Heart left ventricle (tissue), 16 donors: ENCODE data around the gene PYGM. TPM values are rescaled to one million over a fixed set of nuclear protein-coding genes. Genes with fewer than 3 reads are reported as not detected.

Source experiments
- ATAC-seq, 4 donors: fragments of 200-7000 bp; cut with Tn5 transposase; one replicate each; pipeline ENCODE4 v1.9.1; 2020 to 2022; ENCODE audit warnings: moderate library complexity in 4 of 4, mild to moderate bottlenecking in 3 of 4, moderate number of reproducible peaks in 1 of 4
- DNase-seq, 5 donors: peaks; one replicate each; pipeline ENCODE4 v3.0.0-alpha.2; 2020
- H3K27ac ChIP-seq, 12 donors: fragments of 200-600 bp; sonication (generic) in 4 of 12; one replicate each; pipeline versions ENCODE4 v1.5.0 to v1.8.0; 2016 to 2022; ENCODE audit warnings: mild to moderate bottlenecking in 2 of 12
- H3K27me3 ChIP-seq, 9 donors: fragments of 200-600 bp; sonication (generic) in 2 of 9; one replicate each; pipeline versions ENCODE4 v1.5.1 to v1.8.0; 2016 to 2022; ENCODE audit warnings: mild to moderate bottlenecking in 3 of 9
- H3K36me3 ChIP-seq, 9 donors: fragments of 200-600 bp; sonication (generic) in 2 of 9; one replicate each; pipeline versions ENCODE4 v1.5.0 to v1.8.0; 2018 to 2022; ENCODE audit warnings: mild to moderate bottlenecking in 2 of 9
- H3K4me1 ChIP-seq, 12 donors: fragments of 200-600 bp; sonication (generic) in 4 of 12; one replicate each; pipeline versions ENCODE4 v1.5.0 to v1.8.0; 2016 to 2022; ENCODE audit warnings: mild to moderate bottlenecking in 3 of 12
- H3K4me3 ChIP-seq, 12 donors: fragments of 200-600 bp; sonication (generic) in 4 of 12; one replicate each; pipeline versions ENCODE4 v1.5.0 to v1.8.0; 2017 to 2022; ENCODE audit warnings: mild to moderate bottlenecking in 9 of 12, moderate library complexity in 4 of 12
- H3K9me3 ChIP-seq, 12 donors: fragments of 200-600 bp; sonication (generic) in 4 of 12; one replicate each; pipeline versions ENCODE4 v1.5.0 to v1.8.0; 2016 to 2022; ENCODE audit warnings: mild to moderate bottlenecking in 1 of 12
- CTCF ChIP-seq, 12 donors: fragments of 200-600 bp; sonication (generic) in 4 of 12; IDR thresholded peaks; one replicate each; pipeline versions ENCODE4 v1.5.0 to v1.8.0; 2018 to 2022; ENCODE audit warnings: antibody characterized with exemption in 12 of 12, mild to moderate bottlenecking in 5 of 12
- POLR2A ChIP-seq, 2 donors: fragments of 450-650 bp; IDR thresholded peaks; one replicate each; pipeline ENCODE4 v1.6.1; 2017; ENCODE audit warnings: antibody characterized with exemption in 2 of 2, mild to moderate bottlenecking in 2 of 2, moderate library complexity in 2 of 2
- WGBS, 4 donors: extraction: QIAGEN DNeasy Blood & Tissue Kit in 2 of 4; methylation state at CpG; one replicate each; pipeline versions ENCODE4 v1.1.5 to v1.1.7; 2013 to 2018; 5-methylcytosine and 5-hydroxymethylcytosine counted together
- intact Hi-C, 10 donors: fragments of 100-400 bp; cut with DNase I; formaldehyde crosslinking; loops; one replicate each; pipeline versions ENCODE4 v1.11.1 to v1.14.2; 2022
- polyA plus RNA-seq, 2 donors: library from polyadenylated mRNA; stranded (reverse); fragments of 200-250 nt; gene quantifications; one replicate each; pipeline ENCODE4 v1.2.3, GENCODE V29; 2013
- total RNA-seq, 9 donors: library from RNA; depleted of rRNA in 2 of 9; stranded (reverse); fragments of >200 nt in 2 of 9; fragmentation: NEBNext Ultra II Directional in 3 of 9; extraction: Animal tissue kit (Norgen Biotek cat#: 25700) in 3 of 9; gene quantifications; one replicate each; pipeline versions ENCODE4 v1.1.0 to v1.2.4, GENCODE V29; 2016 to 2023
- donor health status: ischemic (EF 13 %, LVEDD 7.1; RV severe dilation, severe dysfunction).
- donor health status: healthy with polysubstance abuse.
- donor health status: DM: no; HTN: yes; CAD: no.
- donor health status: DM: no; HTN: no; CAD: no.
- donor health status: ischemic (EF 25% LVEDD 6.9; RV normal size, moderate dysfunction).
- donor health status: ischemic (EF 25% LVEDD 5.7; RV mildly dilated, moderate dysfunction).
- donor health status: healthy.
- donor health status: DM: yes; HTN: yes; CAD: no.
- donor health status: ischemic (EF 35%, LVEDD 5.7; RV mildly dilated, moderate dysfunction).
- donor health status: nonischemic (EF 11% LVEDD 7.7; RV severe dilation, severe dysfunction).
- donor health status: DM: yes; HTN: yes; CAD: no.
- donor health status: PGD.
- donor health status: ischemic (EF 29% LVEDD 5.4; RV normal size, mild dysfunction).
- donor health status: nonischemic (EF 23%, LVEDD 6.1; RV moderate dilation, normal function).

The PYGM gene
- total and polyA plus RNA-seq, 11 donors, result 10.3 to 167 (median 80.2) TPM

GRCh38 chr11:64778473-64779298 is 18.9 kb upstream of the PYGM start, which contains the start of gene SF1:
Gene SF1, minus strand, starts transcription at chr11:64778542. Its CDS starts 150 bp downstream, at chr11:64778392.
- peaks cover 0 to 38% (median 31%) of the 10 kb centered on the region in 9 donors for H3K36me3 ChIP-seq
- H3K4me3 ChIP-seq, result peak within 1 kb of the TSS; percentile 77 to 99 (median 92)
- H3K27me3 ChIP-seq, result no peaks in the 10 kb centered on the region
- DNase-seq (peak; percentile 98 to 100 (median 99)), ATAC-seq (peak; percentile 93 to 97 (median 96))
- 0 to 1% (median 1%) methylated on average over 54 to 80 of the region's 80 CpGs for WGBS, 4 donors
- peak within 1 kb of the TSS; percentile 98 to 100 (median 99) for H3K27ac ChIP-seq
- peaks cover 0 to 46% (median 39%) of the 10 kb centered on the region in 12 donors for H3K4me1 ChIP-seq
- TF ChIP-seq POLR2A (IDR thresholded peaks at IDR 0.05), result peak; percentile 90 to 97
- TF ChIP-seq CTCF (IDR thresholded peaks at IDR 0.05), result peak in 7 of 12 donors; percentile 6 to 53 (median 41)
- intact Hi-C loops, result loop anchor here in 6 of 10 donors (2.0 to 10.0 kb wide), 5 partner anchors 32 to 336 kb away; partner anchors contain the start of genes RASGRP2 (in 3 of the 6), MEN1 (in 1 of the 6), TM7SF2 (in 1 of the 6) and ZNHIT2 (in 1 of the 6)
- no peaks in the 10 kb centered on the region for H3K9me3 ChIP-seq

DNA sequence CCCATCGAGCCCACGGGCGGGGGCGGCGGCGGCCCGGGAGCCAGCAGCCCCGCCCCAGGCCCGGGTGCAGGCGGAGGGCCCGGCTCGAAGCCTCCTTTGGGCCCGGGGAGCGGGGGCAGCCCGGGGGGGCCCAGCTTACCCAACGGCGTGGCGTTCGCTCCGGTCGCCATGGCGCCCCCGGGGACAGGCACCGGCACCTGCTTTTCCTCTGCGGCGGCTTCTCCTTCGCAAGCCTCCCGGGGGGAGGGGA is 18.4 kb upstream of the PYGM start:
- peak in 2 of 4 donors; percentile 6 to 11 for ATAC-seq

GRCh38 chr11:64777449-64778222 is 17.9 kb upstream of the PYGM start:
- Histone ChIP-seq H3K36me3 (peaks cover 0 to 49% (median 42%) of the 10 kb centered on the region in 9 donors), H3K4me3 (peak overlapping the region; percentile 77 to 99 (median 92)), H3K4me1 (peaks cover 0 to 57% (median 49%) of the 10 kb centered on the region in 12 donors), H3K27ac (peak overlapping the region; percentile 98 to 100 (median 99)), H3K27me3 (no peaks in the 10 kb centered on the region), H3K9me3 (no peaks in the 10 kb centered on the region)
- intact Hi-C loops, result loop anchor here in 6 of 10 donors (2.0 to 10.0 kb wide), 5 partner anchors 33 to 337 kb away; partner anchors contain the start of genes RASGRP2 (in 3 of the 6), MEN1 (in 1 of the 6), TM7SF2 (in 1 of the 6) and ZNHIT2 (in 1 of the 6)
- peak; percentile 80 to 93 (median 87) for DNase-seq
- 0 to 2% (median 1%) methylated on average over 18 to 98 of the region's 98 CpGs for WGBS, 4 donors
- no peak for TF ChIP-seq POLR2A (IDR thresholded peaks at IDR 0.05)
- TF ChIP-seq CTCF (IDR thresholded peaks at IDR 0.05), result no peak
- peak; percentile 14 to 43 (median 29) for ATAC-seq

More for the DNA sequence above, 18.4 kb upstream of the PYGM start:
- no peak for TF ChIP-seq POLR2A (IDR thresholded peaks at IDR 0.05)
- H3K4me1 ChIP-seq, result peaks cover 0 to 52% (median 44%) of the 10 kb centered on the region in 12 donors
- peaks cover 0 to 44% (median 37%) of the 10 kb centered on the region in 9 donors for H3K36me3 ChIP-seq
- H3K27ac ChIP-seq, result peak overlapping the region; percentile 98 to 100 (median 99)
- DNase-seq, result no peak
- WGBS, 4 donors, result 0 to 1% (median 0%) methylated on average over 1 to 28 of the region's 28 CpGs
- intact Hi-C loops, result loop anchor here in 6 of 10 donors (2.0 to 10.0 kb wide), 5 partner anchors 33 to 337 kb away; partner anchors contain the start of genes RASGRP2 (in 3 of the 6), MEN1 (in 1 of the 6), TM7SF2 (in 1 of the 6) and ZNHIT2 (in 1 of the 6)
- H3K4me3 ChIP-seq, result peak overlapping the region; percentile 77 to 99 (median 92)
- no peaks in the 10 kb centered on the region for H3K9me3 ChIP-seq
- no peaks in the 10 kb centered on the region for H3K27me3 ChIP-seq

DNA sequence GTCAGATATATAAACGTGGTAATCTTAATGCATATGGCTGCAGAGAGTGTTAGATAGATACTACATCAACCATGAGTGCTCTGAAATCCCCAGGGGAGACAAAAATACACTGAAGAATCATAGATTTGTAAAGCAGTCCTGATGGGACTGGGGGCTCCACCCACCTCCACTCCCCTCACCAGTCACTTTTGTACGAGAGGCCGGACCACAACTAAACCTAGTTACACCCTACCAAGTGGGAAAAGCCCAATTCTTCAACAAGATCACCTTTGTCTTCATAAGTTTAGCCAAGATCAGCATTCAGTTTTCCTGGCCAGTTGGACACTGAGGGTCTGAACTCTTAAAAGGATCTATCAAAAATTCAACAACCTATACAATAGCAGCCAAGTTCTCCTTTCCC is 17.1 kb upstream of the PYGM start:
- no peaks in the 10 kb centered on the region for H3K9me3 ChIP-seq
- H3K4me3 ChIP-seq, result peak overlapping the region in 11 of 12 donors; percentile 59 to 99 (median 92)
- DNase-seq, result no peak
- H3K4me1 ChIP-seq, result peaks cover 0 to 64% (median 56%) of the 10 kb centered on the region in 12 donors
- no peak for ATAC-seq
- 6 to 16% (median 12%) methylated on average over 3 of the region's 3 CpGs for WGBS, 4 donors
- no peaks in the 10 kb centered on the region for H3K27me3 ChIP-seq
- H3K27ac ChIP-seq, result peak overlapping the region in 8 of 12 donors; percentile 45 to 100 (median 98)
- H3K36me3 ChIP-seq, result peaks cover 0 to 57% (median 50%) of the 10 kb centered on the region in 9 donors
- TF ChIP-seq CTCF (IDR thresholded peaks at IDR 0.05) (no peak), POLR2A (IDR thresholded peaks at IDR 0.05) (no peak)
- intact Hi-C loops, result loop anchor here in 3 of 10 donors (5.0 to 10.0 kb wide), 2 partner anchors 35 to 338 kb away; partner anchors contain the start of genes RASGRP2 (in 2 of the 3), TM7SF2 (in 1 of the 3) and ZNHIT2 (in 1 of the 3)
